GF-D8 (cell line): ENCODE results near the gene GRIN2C.
A peak's percentile ranks its signal among the peaks of the same experiment; 100 is the strongest.

Source experiments
- DNase-seq: peaks from one replicate; lab custom pipeline; 2025; lab: John Stamatoyannopoulos, UW

GRIN2C gene

GRCh38 chr17:74846621-74847020 lies 13.1 kb downstream of the GRIN2C start:
- no peak for DNase-seq

- no peak for DNase-seq
Observed at GRCh38 chr17:74843352-74843627, 16.4 kb downstream of the GRIN2C start.

- DNase-seq = no peak
Observed at GRCh38 chr17:74842599-74843351, 16.9 kb downstream of the GRIN2C start.

DNA sequence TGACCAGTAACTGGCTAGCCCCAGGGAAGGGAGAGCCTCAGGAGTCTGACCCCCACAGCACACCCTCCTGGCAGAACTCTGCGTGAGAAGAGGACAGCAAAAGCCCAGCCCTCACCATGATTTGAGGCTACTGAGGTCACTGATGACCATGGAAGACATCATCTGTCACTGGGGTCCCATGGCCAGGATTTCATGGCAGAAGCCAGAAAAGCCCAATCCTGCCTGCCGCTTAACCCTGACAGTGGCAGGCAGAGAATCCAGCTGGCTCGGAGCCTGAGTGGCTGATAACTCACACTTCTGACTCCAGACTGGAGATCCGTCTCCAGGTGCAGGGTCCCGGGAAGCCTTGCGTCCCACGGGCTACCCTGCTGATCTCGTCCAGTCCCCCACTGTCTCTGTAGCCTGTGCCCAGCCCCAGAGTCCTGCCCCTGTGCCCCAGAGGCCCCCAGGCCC lies 17.5 kb downstream of the GRIN2C start:
- DNase-seq = no peak

DNA sequence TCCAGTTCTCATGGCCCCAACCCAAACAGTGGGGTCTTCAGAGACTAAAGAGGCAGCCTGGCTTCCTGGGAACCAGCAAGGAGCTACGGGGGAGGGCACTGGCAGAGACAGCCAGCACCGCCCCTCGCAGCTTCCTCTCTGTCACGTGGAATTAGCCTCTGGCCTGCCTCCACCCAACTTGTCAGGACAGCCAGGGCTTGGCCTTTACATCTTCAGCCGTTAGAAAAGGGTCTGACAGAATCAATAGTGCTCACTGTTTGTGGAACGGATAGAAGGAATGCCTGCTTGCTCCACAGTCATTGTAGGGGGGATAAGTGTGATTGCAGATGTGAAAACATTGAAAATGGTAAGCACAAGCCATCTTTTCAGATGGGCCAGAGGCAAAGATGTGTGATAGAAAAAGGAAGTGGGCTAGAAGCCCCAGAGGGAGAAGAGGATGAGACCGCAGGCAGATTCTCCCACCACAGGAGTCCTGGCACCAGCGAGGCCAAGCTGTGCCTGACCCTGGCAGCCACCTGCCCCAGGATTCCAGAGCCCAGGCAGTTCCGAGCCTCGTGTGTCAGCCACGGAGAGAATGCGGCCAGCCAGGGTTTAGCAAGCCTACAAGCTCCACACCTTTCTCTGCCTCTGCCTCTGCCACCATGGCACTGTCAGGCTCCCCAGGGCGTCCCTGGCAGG lies 18.6 kb downstream of the GRIN2C start:
- peak; percentile 34 for DNase-seq

- DNase-seq = no peak
Observed at GRCh38 chr17:74839990-74840852, 19.5 kb downstream of the GRIN2C start.

GRCh38 chr17:74838274-74838673 lies 21.4 kb downstream of the GRIN2C start:
- DNase-seq = no peak

- DNase-seq = no peak
Observed at GRCh38 chr17:74836691-74837467, 22.8 kb downstream of the GRIN2C start.

- DNase-seq = no peak
Observed at GRCh38 chr17:74836191-74836590, 23.5 kb downstream of the GRIN2C start.

- DNase-seq = no peak
Observed at GRCh38 chr17:74833501-74834377, 25.9 kb downstream of the GRIN2C start.

DNA sequence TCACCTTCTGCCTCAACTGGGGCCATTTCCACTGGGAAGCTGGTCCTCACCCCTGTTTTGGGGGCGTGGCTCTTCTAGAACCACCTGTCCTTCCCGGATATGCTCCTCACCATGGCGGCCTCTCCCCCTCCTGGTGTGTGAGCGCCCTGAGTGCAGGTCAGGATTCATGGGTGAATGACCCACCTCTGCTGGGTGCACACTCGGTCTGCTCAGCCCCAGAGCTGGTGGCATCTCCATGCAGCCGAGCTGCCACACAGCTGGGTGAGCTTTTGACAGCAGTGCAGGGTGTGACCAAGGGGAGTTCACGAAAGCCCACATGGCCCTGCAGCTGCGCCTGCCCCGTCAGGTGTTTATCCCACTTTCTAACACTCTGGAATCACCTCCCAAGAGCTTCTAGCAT lies 27.3 kb downstream of the GRIN2C start:
- no peak for DNase-seq

DNA sequence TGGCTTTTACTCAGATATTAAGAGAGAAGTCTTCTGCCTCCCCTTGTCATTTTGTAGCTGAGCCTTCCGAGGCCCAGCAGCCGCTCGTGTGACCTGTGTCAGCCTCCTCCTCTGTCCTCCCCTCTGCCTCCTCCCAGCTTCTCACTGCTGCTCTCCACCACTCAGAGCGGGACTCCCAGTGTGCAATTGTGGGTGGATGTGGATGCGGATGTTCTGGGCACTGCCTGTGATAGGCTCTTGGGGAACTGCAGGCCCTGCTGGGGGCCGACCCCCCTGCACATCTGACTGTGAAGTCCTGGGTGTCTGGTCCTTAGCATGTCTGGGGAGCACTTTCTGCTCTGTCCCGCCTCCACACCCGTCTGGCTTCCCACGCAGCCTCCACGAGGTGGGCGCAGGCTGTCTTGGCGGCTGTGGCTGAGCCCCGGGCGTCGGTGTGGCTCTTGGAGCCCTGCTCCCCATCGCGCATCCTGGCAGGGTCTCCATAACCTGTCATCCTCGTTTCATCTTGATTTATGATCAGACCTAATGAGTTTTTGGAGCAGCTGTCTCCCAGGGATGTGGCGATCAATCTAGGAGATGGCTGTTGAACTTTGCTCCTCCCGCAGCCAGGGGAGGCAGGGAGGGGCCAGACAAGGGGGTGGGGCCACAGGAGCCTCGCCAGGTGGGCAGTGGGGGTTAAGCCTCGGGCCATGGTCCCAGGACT lies 28.1 kb downstream of the GRIN2C start:
- DNase-seq = no peak

- no peak for DNase-seq
Observed at GRCh38 chr17:74830861-74831260, 28.8 kb downstream of the GRIN2C start.

GRCh38 chr17:74827800-74828199 lies 31.9 kb downstream of the GRIN2C start:
- DNase-seq = no peak

- DNase-seq = no peak
Observed at GRCh38 chr17:74825952-74826719, 33.5 kb downstream of the GRIN2C start.

DNA sequence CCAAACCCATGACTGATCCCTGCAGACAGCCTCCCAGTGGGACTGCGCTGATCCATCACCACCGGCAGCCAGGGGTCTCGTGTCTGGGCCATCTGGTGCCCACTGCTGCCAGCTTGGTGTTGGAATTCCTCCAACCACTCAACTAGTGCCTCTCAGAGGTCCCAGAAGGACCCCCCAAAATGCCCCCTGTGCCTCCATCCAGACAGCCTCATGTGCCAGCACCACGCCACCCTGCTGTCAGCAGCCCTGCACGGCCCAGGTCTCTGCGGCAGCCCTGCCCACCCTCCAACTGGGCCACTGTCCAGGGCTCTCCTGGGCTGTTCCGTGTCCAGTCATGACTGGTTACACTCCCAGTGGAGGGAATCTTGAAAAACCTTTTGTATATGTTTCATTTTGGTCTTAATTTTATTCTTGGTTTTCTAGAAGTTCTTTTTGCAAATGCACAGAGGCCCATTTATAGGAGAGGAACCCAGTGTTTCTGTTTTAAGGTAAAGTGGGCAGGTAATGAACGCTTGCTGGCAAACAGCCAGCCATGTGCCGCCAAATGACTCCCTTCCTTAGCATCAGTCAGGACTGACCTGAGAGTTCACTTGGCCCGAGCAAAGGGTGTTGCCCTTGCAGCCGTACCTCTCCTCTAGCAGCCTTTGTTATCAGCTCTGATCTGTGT lies 34.6 kb downstream of the GRIN2C start:
- no peak for DNase-seq

GRCh38 chr17:74822939-74823367 lies 36.7 kb downstream of the GRIN2C start:
- DNase-seq = no peak

- no peak for DNase-seq
Observed at GRCh38 chr17:74822335-74822938, 37.2 kb downstream of the GRIN2C start.
